Colonic mucosa (tissue), 4 donors: ENCODE results near the gene PLAAT4. TPM values are rescaled to one million over a fixed set of nuclear protein-coding genes. Genes with fewer than 3 reads are reported as not detected.

Source experiments
- DNase-seq: peaks from one replicate; pipeline ENCODE4 v3.0.0-alpha.2; 2020
- H3K27ac ChIP-seq: fragments of 200-600 bp; one replicate; pipeline ENCODE4 v1.8.0; 2021
- H3K27me3 ChIP-seq: fragments of 200-600 bp; one replicate; pipeline ENCODE4 v1.8.0; 2021
- H3K36me3 ChIP-seq: fragments of 200-600 bp; one replicate; pipeline ENCODE4 v1.8.0; 2021
- H3K4me1 ChIP-seq: fragments of 200-600 bp; one replicate; pipeline ENCODE4 v1.8.0; 2021; ENCODE audit warnings: mild to moderate bottlenecking
- H3K4me3 ChIP-seq: fragments of 200-600 bp; one replicate; pipeline ENCODE4 v1.8.0; 2021
- H3K9ac ChIP-seq, 2 donors: one replicate each; pipeline ENCODE4 v1.7.0; 2013; ENCODE audit warnings: control low read depth in 2 of 2, low read depth in 2 of 2, low read length in 2 of 2
- H3K9me3 ChIP-seq: fragments of 200-600 bp; one replicate; pipeline ENCODE4 v1.8.0; 2021
- CTCF ChIP-seq: fragments of 200-600 bp; IDR thresholded peaks from one replicate; pipeline ENCODE4 v1.8.0; 2022; ENCODE audit warnings: antibody characterized with exemption, mild to moderate bottlenecking
- intact Hi-C: fragments of 100-400 bp; cut with DNase I; formaldehyde crosslinking; loops from one replicate; pipeline ENCODE4 v1.14.1; 2022
- total RNA-seq, 2 donors: library from RNA; stranded (reverse); fragmentation: NEBNext Ultra II Directional in 1 of 2; extraction: Animal tissue kit (Norgen Biotek cat#: 25700) in 1 of 2; gene quantifications; one replicate each; pipeline ENCODE4 v1.2.1, GENCODE V29; 2021
- donor health status: healthy.
- donor health status: DM: no; HTN: no; CAD: no.
- donor health status: DM: no; HTN: no; CAD: no.

The PLAAT4 gene
- total RNA-seq, 2 donors from 2014 or later: 9.9 to 40.7 TPM

GRCh38 chr11:63554877-63555223, 18.2 kb downstream of the PLAAT4 start:
- TF ChIP-seq CTCF: no peak
- Histone ChIP-seq H3K9ac (no peak overlapping the region), H3K27me3 (no peaks in the 10 kb centered on the region), H3K4me1 (no peaks in the 10 kb centered on the region), H3K4me3 (no peak overlapping the region), H3K27ac (no peak overlapping the region), H3K36me3 (no peaks in the 10 kb centered on the region), H3K9me3 (no peaks in the 10 kb centered on the region)
- peak; percentile 5 for DNase-seq
- intact Hi-C loops: no loop called here

- no peak overlapping the region for H3K4me3 ChIP-seq
- H3K9me3 ChIP-seq: no peaks in the 10 kb centered on the region
- no peaks in the 10 kb centered on the region for H3K27me3 ChIP-seq
- peaks cover 5% of the 10 kb centered on the region for H3K4me1 ChIP-seq
- peak; percentile 11 for DNase-seq
- H3K9ac ChIP-seq: no peak overlapping the region
- no peak overlapping the region for H3K27ac ChIP-seq
- no peak for TF ChIP-seq CTCF
- no peaks in the 10 kb centered on the region for H3K36me3 ChIP-seq
- intact Hi-C loops: no loop called here
Observed at GRCh38 chr11:63556404-63557013, 19.9 kb downstream of the PLAAT4 start.

- Histone ChIP-seq H3K27ac (peak overlapping the region; percentile 50), H3K27me3 (no peaks in the 10 kb centered on the region), H3K9me3 (no peaks in the 10 kb centered on the region), H3K9ac (no peak overlapping the region), H3K4me1 (peaks cover 5% of the 10 kb centered on the region), H3K4me3 (no peak overlapping the region), H3K36me3 (no peaks in the 10 kb centered on the region)
- TF ChIP-seq CTCF: no peak
- DNase-seq: peak; percentile 18
- intact Hi-C loops: no loop called here
Observed at GRCh38 chr11:63557570-63557969, 21.0 kb downstream of the PLAAT4 start.

- Histone ChIP-seq H3K4me3 (no peak overlapping the region), H3K9me3 (no peaks in the 10 kb centered on the region), H3K27ac (no peak overlapping the region), H3K9ac (no peak overlapping the region), H3K36me3 (no peaks in the 10 kb centered on the region), H3K4me1 (peaks cover 5% of the 10 kb centered on the region), H3K27me3 (no peaks in the 10 kb centered on the region)
- intact Hi-C loops: no loop called here
- TF ChIP-seq CTCF: no peak
- DNase-seq: peak; percentile 19
Observed at GRCh38 chr11:63558459-63559157, 22.0 kb downstream of the PLAAT4 start.

- DNase-seq: peak; percentile 56
- no peak for TF ChIP-seq CTCF
- Histone ChIP-seq H3K9ac (peak overlapping the region in 1 of 2 donors; percentile 21), H3K27me3 (no peaks in the 10 kb centered on the region), H3K27ac (no peak overlapping the region), H3K36me3 (no peaks in the 10 kb centered on the region), H3K9me3 (no peaks in the 10 kb centered on the region), H3K4me3 (no peak overlapping the region), H3K4me1 (peaks cover 15% of the 10 kb centered on the region)
- intact Hi-C loops: no loop called here
Observed at GRCh38 chr11:63560506-63561180, 24.0 kb downstream of the PLAAT4 start.
